Activated CD8-positive, alpha-beta T cell treated with anti-CD3 and anti-CD28 coated beads, Interleukin-2, amount 10 ng/mL, durations not matched to agents 7 days and 5 days (primary cell): ENCODE measurements around the gene TTLL9. TPM values are rescaled to one million over a fixed set of nuclear protein-coding genes. Genes with fewer than 3 reads are reported as not detected.
"Not testable (repeated sequence)": the region's sequence is repeated elsewhere in the genome, so short reads cannot be mapped to it uniquely, and the experiment has no call there.

Experiments used
- ATAC-seq: fragments of 150-1000 bp; cut with Tn5 transposase; one replicate; pipeline ENCODE4 v1.10.0; 2021; ENCODE audit warnings: moderate library complexity
- CTCF ChIA-PET: fragments of 350-600 bp; sonication (Branson Sonifier 250); formaldehyde crosslinking; loops from one replicate; lab custom pipeline; 2021; ENCODE audit warnings: antibody characterized with exemption; lab: Charles Lee
- POLR2A ChIA-PET: fragments of 350-600 bp; sonication (Branson Sonifier 250); formaldehyde crosslinking; loops from one replicate; lab custom pipeline; 2021; ENCODE audit warnings: antibody characterized with exemption; lab: Charles Lee
- DNase-seq: peaks from one replicate; pipeline ENCODE4 v3.0.0-alpha.2; 2020
- H3K27ac Mint-ChIP-seq: one replicate; pipeline ENCODE4 v1.8.0; 2021; ENCODE audit warnings: mild to moderate bottlenecking, mixed read lengths
- H3K27me3 Mint-ChIP-seq: one replicate; pipeline ENCODE4 v1.8.0; 2021; ENCODE audit warnings: low read depth, mixed read lengths
- H3K36me3 Mint-ChIP-seq: one replicate; pipeline ENCODE4 v1.8.0; 2021; ENCODE audit warnings: low read depth, mixed read lengths
- H3K4me1 Mint-ChIP-seq: one replicate; pipeline ENCODE4 v1.8.0; 2021; ENCODE audit warnings: low read depth, mixed read lengths
- H3K4me3 Mint-ChIP-seq: one replicate; pipeline ENCODE4 v1.8.0; 2021; ENCODE audit warnings: mild to moderate bottlenecking, mixed read lengths
- H3K9me3 Mint-ChIP-seq: one replicate; pipeline ENCODE4 v1.8.0; 2022; ENCODE audit warnings: mixed read lengths; ENCODE audit not compliant: insufficient read depth
- total RNA-seq, 2 experiments: library from RNA; stranded (reverse); gene quantifications; one replicate each; pipeline ENCODE4 v1.2.3, GENCODE V29; 2021

Gene TTLL9, protein sequence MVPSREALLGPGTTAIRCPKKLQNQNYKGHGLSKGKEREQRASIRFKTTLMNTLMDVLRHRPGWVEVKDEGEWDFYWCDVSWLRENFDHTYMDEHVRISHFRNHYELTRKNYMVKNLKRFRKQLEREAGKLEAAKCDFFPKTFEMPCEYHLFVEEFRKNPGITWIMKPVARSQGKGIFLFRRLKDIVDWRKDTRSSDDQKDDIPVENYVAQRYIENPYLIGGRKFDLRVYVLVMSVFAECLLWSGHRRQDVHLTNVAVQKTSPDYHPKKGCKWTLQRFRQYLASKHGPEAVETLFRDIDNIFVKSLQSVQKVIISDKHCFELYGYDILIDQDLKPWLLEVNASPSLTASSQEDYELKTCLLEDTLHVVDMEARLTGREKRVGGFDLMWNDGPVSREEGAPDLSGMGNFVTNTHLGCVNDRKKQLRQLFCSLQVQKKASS
- not detected for total RNA-seq

DNA sequence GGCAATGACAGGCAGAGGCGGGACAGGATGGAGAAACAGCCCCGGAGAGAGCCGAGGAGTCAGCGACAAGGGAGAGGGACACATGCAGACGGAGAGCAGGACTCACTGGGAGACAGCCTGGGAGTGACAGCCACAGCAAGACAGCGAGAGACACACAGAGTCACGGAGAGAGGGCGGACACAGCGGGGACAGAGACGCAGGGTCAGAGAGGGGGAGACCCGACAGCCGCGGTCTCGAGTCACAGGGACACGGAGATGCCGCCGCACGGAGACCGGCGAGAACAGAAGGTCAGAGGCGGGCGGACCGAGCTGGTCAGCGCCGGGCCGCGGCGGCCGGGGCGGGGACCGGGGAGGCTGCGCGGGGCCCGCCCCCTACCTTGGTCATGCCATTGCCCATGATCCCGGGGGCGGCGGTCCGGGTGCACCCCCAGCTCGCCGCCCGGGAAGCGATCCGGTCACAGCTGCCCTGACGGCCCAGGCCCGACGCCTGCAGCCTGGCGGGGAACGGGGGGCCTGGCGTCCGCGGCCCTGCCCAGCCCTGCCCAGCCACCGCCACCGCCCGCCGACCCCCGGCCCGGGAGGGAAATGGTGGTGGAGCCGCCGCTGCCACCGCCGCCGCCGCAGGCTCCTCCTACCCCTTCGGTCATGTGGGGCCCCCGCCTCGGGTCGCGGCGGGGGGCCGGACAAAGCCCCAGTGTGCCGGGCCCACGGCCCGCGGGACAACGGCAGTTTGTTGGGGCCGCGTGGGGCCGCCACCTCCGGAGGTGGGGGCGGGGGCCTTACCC lies at the start of gene TTLL9, which contains the start of gene DUSP15:
TSS of gene TTLL9 (plus strand) at position 693 of the 784 bp plus-strand sequence. CDS start 493 bp downstream, outside the sequence.
TSS of gene DUSP15 (minus strand) at position 586 of the 784 bp plus-strand sequence. CDS start at position 396, 190 bp downstream.
- ATAC-seq = peak; percentile 54
- CTCF ChIA-PET = interaction anchor here (1.3 kb wide), 1 partner anchor 18 kb away, joined by 4 read pairs; no protein-coding TSS in a partner anchor
- H3K27me3 Mint-ChIP-seq = peaks cover 51% of the 10 kb centered on the region
- H3K9me3 Mint-ChIP-seq = no peaks in the 10 kb centered on the region
- DNase-seq = no peak
- H3K27ac Mint-ChIP-seq = no peak within 1 kb of the TSS
- POLR2A ChIA-PET = no interaction called here
- peaks cover 2% of the 10 kb centered on the region for H3K36me3 Mint-ChIP-seq
- peak within 1 kb of the TSS; percentile 49 for H3K4me3 Mint-ChIP-seq
- H3K4me1 Mint-ChIP-seq = peaks cover 14% of the 10 kb centered on the region

DNA sequence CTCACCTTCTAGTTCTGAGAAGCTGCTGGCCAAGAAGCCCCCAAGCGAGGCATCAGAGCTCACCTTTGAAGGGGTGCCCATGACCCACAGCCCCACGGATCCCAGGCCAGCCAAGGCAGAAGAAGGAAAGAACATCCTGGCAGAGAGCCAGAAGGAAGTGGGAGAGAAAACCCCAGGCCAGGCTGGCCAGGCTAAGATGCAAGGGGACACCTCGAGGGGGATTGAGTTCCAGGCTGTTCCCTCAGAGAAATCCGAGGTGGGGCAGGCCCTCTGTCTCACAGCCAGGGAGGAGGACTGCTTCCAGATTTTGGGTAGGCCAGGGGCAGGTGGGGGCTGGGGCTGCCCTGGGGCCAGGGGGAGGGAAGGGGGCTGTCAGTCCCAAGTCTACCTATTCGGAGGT lies 49.0 kb upstream of the TTLL9 start:
- Mint-ChIP-seq H3K4me3 (no peak overlapping the region), H3K27me3 (no peaks in the 10 kb centered on the region), H3K36me3 (no peaks in the 10 kb centered on the region), H3K9me3 (no peaks in the 10 kb centered on the region), H3K4me1 (peaks cover 16% of the 10 kb centered on the region), H3K27ac (no peak overlapping the region)
- ChIA-PET POLR2A (no interaction called here), CTCF (interaction anchor here (1.1 to 3.7 kb wide), 2 partner anchors 26 to 275 kb away, joined by 3 to 53 read pairs; no protein-coding TSS in a partner anchor)
- DNase-seq (no peak), ATAC-seq (no peak)

DNA sequence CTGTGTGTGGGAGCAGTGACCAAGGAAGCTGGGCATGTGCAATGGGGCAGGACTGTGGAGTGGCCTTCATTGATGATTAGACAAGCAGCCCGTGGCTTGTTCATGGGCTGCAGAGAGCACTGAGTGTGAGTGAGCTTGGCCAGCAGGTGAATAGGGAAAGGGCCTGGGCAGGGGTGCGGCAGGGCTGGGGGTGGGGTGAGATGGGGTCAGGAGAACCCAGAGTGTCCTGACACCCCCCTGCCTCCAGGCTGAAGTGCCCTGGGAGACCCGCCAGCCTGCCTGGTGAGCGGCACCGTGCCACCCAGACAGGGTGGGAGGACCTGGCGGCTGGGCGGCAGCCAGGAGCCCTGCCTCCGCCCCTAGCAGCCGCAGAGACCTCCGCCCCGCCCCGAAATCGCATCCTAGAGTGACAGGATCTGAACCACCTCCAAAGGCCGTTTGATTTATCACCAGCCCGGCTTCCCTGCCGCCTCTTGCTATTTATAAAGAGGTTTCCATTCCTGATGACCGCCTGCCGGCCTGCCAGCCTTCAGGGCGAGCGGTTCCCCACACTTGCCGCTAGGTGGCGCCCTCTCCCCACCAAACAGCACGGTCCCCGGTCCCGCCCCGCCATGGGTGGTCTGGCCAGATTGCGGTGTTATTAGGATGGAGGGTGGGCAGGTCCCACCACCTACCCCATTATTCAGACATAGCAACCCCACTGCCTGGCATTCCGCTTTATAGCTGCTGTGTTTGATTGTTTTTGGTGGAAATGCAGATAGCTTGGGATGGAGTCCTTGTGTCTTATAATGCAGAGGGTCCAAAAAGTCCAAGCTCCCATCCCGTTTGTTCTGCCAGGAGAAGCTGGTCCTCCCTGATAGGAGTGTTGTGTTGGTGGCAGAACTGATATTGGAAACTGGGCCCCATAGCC lies 47.8 kb upstream of the TTLL9 start:
- Mint-ChIP-seq H3K4me1 (peaks cover 16% of the 10 kb centered on the region), H3K27me3 (no peaks in the 10 kb centered on the region), H3K36me3 (no peaks in the 10 kb centered on the region), H3K4me3 (no peak overlapping the region), H3K27ac (no peak overlapping the region), H3K9me3 (no peaks in the 10 kb centered on the region)
- ChIA-PET POLR2A (interaction anchor here (1.3 kb wide), 1 partner anchor 24 kb away, joined by 5 read pairs; no protein-coding TSS in a partner anchor), CTCF (interaction anchor here (0.6 to 3.7 kb wide), 37 partner anchors 9 to 851 kb away, joined by 3 to 53 read pairs (median 4); partner anchors contain the start of genes C20orf203, FOXS1, PDRG1 and TPX2)
- ATAC-seq (peak; percentile 86), DNase-seq (peak; percentile 82)

DNA sequence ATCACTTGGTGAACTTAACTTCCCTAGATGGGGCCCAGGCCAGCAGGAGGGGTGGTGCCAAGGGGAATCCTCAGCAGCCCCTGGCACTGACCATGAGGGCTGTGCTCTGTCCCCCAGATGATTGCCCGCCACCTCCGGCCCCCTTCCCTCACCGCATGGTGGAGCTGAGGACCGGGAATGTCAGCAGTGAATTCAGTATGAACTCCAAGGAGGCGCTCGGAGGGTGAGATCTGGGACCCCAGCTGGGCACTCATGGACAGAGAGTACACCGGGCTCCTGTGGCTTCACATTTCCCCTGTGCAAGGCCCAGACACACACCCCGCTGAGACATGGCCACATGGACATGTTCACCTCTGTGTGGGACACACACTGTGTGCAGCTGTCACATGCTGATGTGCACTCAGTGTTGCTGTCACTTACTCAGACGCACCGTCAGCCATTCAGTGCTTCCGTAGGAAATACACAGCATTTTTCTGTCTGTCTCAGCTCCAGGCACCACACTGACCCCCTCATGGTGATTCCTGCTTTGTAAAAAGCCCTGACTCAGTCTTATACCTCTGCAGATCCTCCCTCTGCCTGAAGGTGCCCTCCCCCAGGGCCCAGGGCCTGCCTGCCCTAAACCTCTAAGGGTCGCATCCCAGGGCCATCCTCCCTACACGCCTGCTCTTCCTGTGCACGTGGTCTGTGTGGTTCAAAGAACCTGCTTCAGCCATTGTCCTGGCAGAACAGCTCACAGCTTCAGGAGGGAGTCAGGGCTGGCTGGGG lies 46.9 kb upstream of the TTLL9 start:
- peaks cover 16% of the 10 kb centered on the region for H3K4me1 Mint-ChIP-seq
- no peaks in the 10 kb centered on the region for H3K9me3 Mint-ChIP-seq
- CTCF ChIA-PET = interaction anchor here (0.6 to 3.7 kb wide), 35 partner anchors 10 to 850 kb away, joined by 3 to 53 read pairs (median 5); partner anchors contain the start of genes C20orf203, FOXS1, PDRG1 and TPX2
- H3K27ac Mint-ChIP-seq = peak overlapping the region; percentile 7
- POLR2A ChIA-PET = interaction anchor here (1.3 kb wide), 1 partner anchor 23 kb away, joined by 5 read pairs; no protein-coding TSS in a partner anchor
- no peak overlapping the region for H3K4me3 Mint-ChIP-seq
- no peaks in the 10 kb centered on the region for H3K36me3 Mint-ChIP-seq
- DNase-seq = no peak
- no peak for ATAC-seq
- H3K27me3 Mint-ChIP-seq = no peaks in the 10 kb centered on the region

DNA sequence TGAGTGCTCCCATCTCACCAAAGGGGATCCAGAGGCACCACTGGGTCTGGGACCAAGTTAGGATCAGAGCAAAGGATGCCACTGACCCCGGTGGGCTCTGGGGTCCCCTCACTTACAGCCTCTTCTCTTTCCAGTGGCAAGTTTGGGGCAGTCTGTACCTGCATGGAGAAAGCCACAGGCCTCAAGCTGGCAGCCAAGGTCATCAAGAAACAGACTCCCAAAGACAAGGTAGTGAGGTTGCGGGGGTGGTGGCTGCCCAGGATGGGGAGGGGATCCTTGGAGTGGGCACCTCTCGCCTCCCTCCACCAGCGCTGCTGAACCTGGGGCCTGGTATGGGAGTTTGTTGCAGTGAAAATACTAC lies 46.3 kb upstream of the TTLL9 start:
- POLR2A ChIA-PET = interaction anchor here (1.3 kb wide), 1 partner anchor 22 kb away, joined by 5 read pairs; no protein-coding TSS in a partner anchor
- ATAC-seq = no peak
- H3K27me3 Mint-ChIP-seq = no peaks in the 10 kb centered on the region
- H3K4me1 Mint-ChIP-seq = peaks cover 16% of the 10 kb centered on the region
- no peak for DNase-seq
- no peaks in the 10 kb centered on the region for H3K36me3 Mint-ChIP-seq
- no peak overlapping the region for H3K4me3 Mint-ChIP-seq
- H3K27ac Mint-ChIP-seq = peak overlapping the region; percentile 7
- no peaks in the 10 kb centered on the region for H3K9me3 Mint-ChIP-seq
- CTCF ChIA-PET = interaction anchor here (1.1 to 3.7 kb wide), 7 partner anchors 9 to 267 kb away, joined by 4 to 53 read pairs (median 9); partner anchors contain the start of gene PDRG1

DNA sequence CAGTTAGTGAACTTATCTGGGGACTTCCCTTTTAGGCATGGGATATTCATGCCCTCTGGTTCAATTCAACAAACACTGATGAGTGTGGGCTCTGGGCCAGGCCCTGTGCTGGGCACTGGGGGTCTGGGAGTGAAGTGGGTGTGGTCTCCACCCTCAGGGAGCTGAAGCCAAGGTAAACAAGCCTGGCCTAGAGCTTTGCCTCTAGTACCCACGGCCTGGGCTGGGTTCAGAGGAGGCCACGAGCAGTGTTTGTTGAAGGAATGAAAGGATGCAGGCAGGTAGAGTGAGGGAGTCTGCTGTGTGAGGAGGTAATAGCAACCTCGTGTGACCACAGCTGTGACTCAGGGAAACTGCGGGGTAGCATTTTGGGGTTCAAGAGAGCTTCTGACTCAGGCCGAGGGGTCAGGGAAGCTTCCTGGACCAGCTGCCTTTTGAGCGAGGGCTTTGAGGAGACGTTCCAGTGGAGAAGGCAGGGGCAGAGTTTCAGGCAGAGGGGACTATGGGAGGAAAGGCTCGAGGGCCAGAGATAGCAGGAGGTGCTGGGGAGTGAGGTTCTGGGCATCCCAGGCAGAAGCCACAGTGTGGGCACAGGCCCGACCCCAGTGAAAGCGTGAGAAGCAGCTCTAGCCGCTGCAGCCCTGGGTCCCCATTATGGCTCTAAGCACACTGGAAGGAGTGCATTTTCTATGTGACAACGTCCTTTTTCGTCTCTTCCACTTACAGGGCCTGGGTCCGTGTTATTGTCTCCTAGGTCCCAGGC lies 45.7 kb upstream of the TTLL9 start:
- Mint-ChIP-seq H3K4me3 (no peak overlapping the region), H3K36me3 (no peaks in the 10 kb centered on the region), H3K9me3 (no peaks in the 10 kb centered on the region), H3K27me3 (no peaks in the 10 kb centered on the region), H3K27ac (no peak overlapping the region), H3K4me1 (peaks cover 16% of the 10 kb centered on the region)
- ChIA-PET CTCF (interaction anchor here (1.7 to 2.9 kb wide), 2 partner anchors 9 to 127 kb away, joined by 4 to 22 read pairs; partner anchors contain the start of gene PDRG1), POLR2A (no interaction called here)
- ATAC-seq (no peak), DNase-seq (no peak)

DNA sequence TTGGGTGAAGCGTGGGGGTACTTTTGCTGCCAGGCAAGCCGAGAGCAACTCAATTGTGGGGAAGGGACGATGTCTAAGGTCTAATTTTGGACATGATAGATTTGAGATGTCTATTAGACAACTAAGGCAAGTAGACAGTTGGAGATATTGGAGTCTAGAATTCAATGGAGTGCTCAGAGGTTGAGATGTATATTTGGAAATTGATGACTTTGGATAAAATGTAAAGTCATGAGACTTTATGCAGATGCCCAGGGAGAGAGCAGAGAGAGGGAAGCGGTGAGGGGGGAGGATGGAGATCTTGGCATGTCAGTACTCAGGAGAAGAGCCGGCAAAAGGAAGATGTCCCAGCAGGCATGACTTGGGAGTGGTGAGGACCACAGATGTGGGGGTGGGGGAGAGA lies 44.4 kb upstream of the TTLL9 start:
- CTCF ChIA-PET = interaction anchor here (2.9 kb wide), 1 partner anchor 21 kb away, joined by 13 read pairs; no protein-coding TSS in a partner anchor

DNA sequence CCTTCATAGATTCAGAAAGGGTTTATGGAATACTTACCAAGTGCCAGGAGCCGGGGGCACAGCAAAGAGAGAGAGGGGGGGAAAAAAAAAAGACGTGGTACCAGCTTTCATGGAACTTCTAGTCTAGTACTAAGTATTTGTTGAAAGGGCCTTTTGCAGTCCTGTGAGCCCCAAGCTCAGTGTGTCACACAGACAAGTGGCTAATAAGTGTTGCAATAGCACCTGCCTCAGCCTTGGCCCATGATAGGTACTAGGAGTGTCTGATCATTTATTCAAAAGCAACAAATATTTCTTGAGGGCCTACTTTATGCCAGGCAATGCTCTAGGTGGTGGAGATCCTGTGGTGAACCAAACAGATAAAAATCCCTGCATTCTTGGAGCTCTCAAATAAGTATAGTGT lies 43.4 kb upstream of the TTLL9 start:
- no peak for ATAC-seq
- no peak overlapping the region for H3K4me3 Mint-ChIP-seq
- no peak overlapping the region for H3K27ac Mint-ChIP-seq
- no peak for DNase-seq
- CTCF ChIA-PET = interaction anchor here (1.0 to 2.9 kb wide), 3 partner anchors 10 to 264 kb away, joined by 3 to 13 read pairs (median 4); no protein-coding TSS in a partner anchor
- POLR2A ChIA-PET = no interaction called here
- peaks cover 16% of the 10 kb centered on the region for H3K4me1 Mint-ChIP-seq
- H3K27me3 Mint-ChIP-seq = no peaks in the 10 kb centered on the region
- no peaks in the 10 kb centered on the region for H3K9me3 Mint-ChIP-seq
- H3K36me3 Mint-ChIP-seq = no peaks in the 10 kb centered on the region

More for the DNA sequence above, 44.4 kb upstream of the TTLL9 start:
- H3K9me3 Mint-ChIP-seq = no peaks in the 10 kb centered on the region
- H3K4me1 Mint-ChIP-seq = peaks cover 16% of the 10 kb centered on the region
- no peaks in the 10 kb centered on the region for H3K36me3 Mint-ChIP-seq
- H3K27me3 Mint-ChIP-seq = no peaks in the 10 kb centered on the region
- POLR2A ChIA-PET = interaction anchor here (0.6 kb wide), 1 partner anchor 82 kb away, joined by 6 read pairs; no protein-coding TSS in a partner anchor
- no peak overlapping the region for H3K4me3 Mint-ChIP-seq
- ATAC-seq = no peak
- H3K27ac Mint-ChIP-seq = no peak overlapping the region
- DNase-seq = no peak

DNA sequence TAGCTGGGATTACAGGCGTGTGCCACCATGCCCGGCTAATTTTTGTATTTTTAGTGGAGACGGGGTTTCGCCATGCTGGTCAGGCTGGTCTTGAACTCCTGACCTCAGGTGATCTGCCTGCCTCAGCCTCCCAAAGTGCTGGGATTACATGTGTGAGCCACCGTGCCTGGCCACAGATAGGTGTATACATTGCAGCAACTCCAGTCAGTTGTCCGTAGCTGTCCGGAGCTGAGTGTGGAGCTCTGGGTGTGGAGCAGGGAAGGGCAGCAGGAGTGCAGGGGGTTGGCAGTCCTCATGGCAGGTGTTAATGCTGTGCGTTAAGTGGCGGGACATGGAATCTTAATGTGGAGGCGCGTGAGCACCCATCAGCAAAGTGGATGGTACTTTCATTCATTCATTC lies 42.4 kb upstream of the TTLL9 start:
- not testable (repeated sequence) for H3K27me3 Mint-ChIP-seq

More for the DNA sequence above, 42.4 kb upstream of the TTLL9 start:
- H3K27ac Mint-ChIP-seq, ATAC-seq, H3K4me1 Mint-ChIP-seq, H3K9me3 Mint-ChIP-seq, H3K4me3 Mint-ChIP-seq, DNase-seq, H3K36me3 Mint-ChIP-seq, POLR2A ChIA-PET: not testable (repeated sequence)
- CTCF ChIA-PET = interaction anchor here (2.9 kb wide), 1 partner anchor 19 kb away, joined by 13 read pairs; no protein-coding TSS in a partner anchor
